ENCODE data around the gene TMEM253.

Gene TMEM253

DNA sequence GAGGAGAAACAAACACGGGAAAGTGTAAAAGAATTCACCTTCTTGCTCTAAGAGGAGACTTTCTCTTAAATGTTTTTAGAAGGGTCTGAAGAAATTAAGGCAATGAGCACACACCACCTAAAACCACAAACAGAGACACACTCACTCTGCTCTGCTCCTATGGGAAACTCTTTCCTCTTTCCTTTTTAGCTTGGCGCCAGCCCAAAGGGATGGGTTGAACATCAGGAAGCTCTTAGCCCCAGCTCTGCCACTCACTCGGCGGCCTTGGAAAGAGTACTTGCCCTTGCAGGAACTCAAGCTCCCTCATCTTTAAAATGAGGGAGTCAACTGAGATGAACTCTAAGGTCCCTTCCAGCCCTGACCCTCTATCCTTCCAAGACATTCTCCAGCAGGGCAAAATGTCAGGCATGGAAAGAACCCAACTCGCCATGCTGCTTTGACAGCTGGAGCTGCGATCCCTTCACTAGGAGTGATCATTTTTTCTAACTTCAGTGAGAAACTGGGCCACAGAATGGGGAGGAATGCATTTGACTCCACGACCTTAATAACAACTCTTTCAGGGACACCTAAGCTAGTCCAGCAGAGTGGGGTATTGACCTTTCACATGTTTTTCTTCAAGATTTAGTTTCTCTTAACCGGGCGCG, 44.2 kb upstream of the TMEM253 start:
- TF ChIP-seq, protein P1, sequence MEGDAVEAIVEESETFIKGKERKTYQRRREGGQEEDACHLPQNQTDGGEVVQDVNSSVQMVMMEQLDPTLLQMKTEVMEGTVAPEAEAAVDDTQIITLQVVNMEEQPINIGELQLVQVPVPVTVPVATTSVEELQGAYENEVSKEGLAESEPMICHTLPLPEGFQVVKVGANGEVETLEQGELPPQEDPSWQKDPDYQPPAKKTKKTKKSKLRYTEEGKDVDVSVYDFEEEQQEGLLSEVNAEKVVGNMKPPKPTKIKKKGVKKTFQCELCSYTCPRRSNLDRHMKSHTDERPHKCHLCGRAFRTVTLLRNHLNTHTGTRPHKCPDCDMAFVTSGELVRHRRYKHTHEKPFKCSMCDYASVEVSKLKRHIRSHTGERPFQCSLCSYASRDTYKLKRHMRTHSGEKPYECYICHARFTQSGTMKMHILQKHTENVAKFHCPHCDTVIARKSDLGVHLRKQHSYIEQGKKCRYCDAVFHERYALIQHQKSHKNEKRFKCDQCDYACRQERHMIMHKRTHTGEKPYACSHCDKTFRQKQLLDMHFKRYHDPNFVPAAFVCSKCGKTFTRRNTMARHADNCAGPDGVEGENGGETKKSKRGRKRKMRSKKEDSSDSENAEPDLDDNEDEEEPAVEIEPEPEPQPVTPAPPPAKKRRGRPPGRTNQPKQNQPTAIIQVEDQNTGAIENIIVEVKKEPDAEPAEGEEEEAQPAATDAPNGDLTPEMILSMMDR (IDR thresholded peaks at IDR 0.05; ENCODE audit: low read depth, low read length), result no peak
- no peak overlapping the region for H3K4me3 ChIP-seq (ENCODE audit: low read depth, low read length)
- DNase-seq, result no peak
- no peaks in the 10 kb centered on the region for H3K27me3 ChIP-seq
- H3K4me1 ChIP-seq, result no peaks in the 10 kb centered on the region; the same call in 1 of the 2 replicates
- no peaks in the 10 kb centered on the region for H3K9me3 ChIP-seq
- H3K36me3 ChIP-seq, result no peaks in the 10 kb centered on the region

- Histone ChIP-seq H3K4me1 (no peaks in the 10 kb centered on the region; the same call in 1 of the 2 replicates), H3K36me3 (no peaks in the 10 kb centered on the region), H3K27me3 (no peaks in the 10 kb centered on the region), H3K4me3 (ENCODE audit: low read depth, low read length) (no peak within 1 kb of the TSS), H3K9me3 (no peaks in the 10 kb centered on the region)
- TF ChIP-seq, protein P1 (IDR thresholded peaks at IDR 0.05; ENCODE audit: low read depth, low read length), result no peak
- DNase-seq, result no peak
These were observed 42.8 kb upstream of the TMEM253 start, which contains the start of gene RNASE8 for GRCh38 chr14:21057803-21058675. Gene RNASE8 (plus strand): TSS chr14:21057822. CDS start chr14:21057893, 71 bp downstream.

DNA sequence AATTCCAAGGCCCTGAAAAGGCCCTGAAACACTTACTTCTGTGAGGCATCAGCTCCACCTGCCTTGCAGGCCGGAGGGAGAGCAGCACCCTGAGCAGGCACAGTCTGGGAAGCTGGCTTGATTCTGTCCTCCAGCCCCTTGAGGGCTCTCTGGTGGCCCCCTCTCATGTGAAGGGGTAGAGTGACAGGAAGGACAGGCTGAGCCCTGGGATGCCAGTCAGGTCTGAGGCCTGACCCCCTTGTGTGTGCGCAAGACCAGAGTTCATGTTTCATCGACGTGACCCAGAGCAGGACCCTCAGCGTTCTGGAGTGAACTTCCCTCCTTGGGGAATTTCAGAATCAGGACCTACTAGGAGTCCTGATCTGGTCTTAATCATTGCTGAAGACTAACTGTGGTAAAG, 42.0 kb upstream of the TMEM253 start:
- Histone ChIP-seq H3K36me3 (no peaks in the 10 kb centered on the region), H3K4me1 (no peaks in the 10 kb centered on the region; the same call in 1 of the 2 replicates), H3K27me3 (no peaks in the 10 kb centered on the region), H3K9me3 (no peaks in the 10 kb centered on the region), H3K4me3 (ENCODE audit: low read depth, low read length) (no peak overlapping the region)
- TF ChIP-seq, protein P1 (IDR thresholded peaks at IDR 0.05; ENCODE audit: low read depth, low read length), result no peak
- no peak for DNase-seq

GRCh38 chr14:21059842-21060613, 40.8 kb upstream of the TMEM253 start:
- no peak overlapping the region for H3K4me3 ChIP-seq (ENCODE audit: low read depth, low read length)
- H3K4me1 ChIP-seq, result no peaks in the 10 kb centered on the region
- no peaks in the 10 kb centered on the region for H3K36me3 ChIP-seq
- TF ChIP-seq, protein P1 (IDR thresholded peaks at IDR 0.05; ENCODE audit: low read depth, low read length), result no peak
- H3K9me3 ChIP-seq, result no peaks in the 10 kb centered on the region
- no peak for DNase-seq
- H3K27me3 ChIP-seq, result no peaks in the 10 kb centered on the region

DNA sequence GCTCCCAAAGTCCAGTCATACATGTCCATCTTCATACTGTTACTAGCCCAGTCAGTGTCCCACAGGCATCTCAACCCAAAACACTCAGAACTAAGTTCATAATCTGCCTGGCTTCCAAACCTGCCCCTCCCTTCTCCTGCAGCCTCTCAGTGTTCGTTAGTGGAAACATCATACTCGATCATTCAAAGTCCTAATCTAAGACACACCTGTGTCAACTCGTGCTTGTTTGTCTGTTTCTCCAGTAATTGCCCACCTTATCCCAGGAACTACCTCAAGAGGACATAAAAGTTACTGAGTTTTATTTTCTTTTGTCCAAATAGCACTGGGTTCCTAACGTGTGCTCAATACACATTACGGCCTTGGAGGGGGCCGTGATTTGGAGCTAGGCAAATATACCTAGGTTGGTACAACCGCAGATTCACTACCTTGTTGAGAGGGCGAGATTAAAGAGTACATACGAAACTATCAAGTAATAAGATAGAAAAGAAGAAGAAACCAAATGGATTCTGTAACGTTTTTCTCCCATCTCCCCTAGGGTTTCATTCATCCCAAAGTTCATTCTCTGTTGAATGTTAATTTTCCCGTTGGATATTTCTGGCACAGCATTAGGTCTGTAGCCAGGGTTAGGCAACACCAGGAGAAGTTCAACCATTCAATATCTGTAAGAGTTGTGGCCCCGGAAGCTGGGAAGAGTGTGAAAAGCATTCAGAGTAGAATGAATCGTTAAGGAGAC, 40.1 kb upstream of the TMEM253 start:
- DNase-seq, result no peak
- TF ChIP-seq, protein P1 (IDR thresholded peaks at IDR 0.05; ENCODE audit: low read depth, low read length), result no peak
- H3K36me3 ChIP-seq, result no peaks in the 10 kb centered on the region
- no peaks in the 10 kb centered on the region for H3K9me3 ChIP-seq
- H3K4me3 ChIP-seq (ENCODE audit: low read depth, low read length), result no peak overlapping the region
- H3K4me1 ChIP-seq, result no peaks in the 10 kb centered on the region
- H3K27me3 ChIP-seq, result no peaks in the 10 kb centered on the region
